Esophagus muscularis mucosa (tissue), 4 donors: ENCODE results near the gene HS6ST1.

Experiments
- CTCF ChIP-seq, 3 experiments: fragments of 200-600 bp in 2 of 3; fragments of 450-650 bp in 1 of 3; sonication (generic) in 2 of 3; IDR thresholded peaks; one replicate each; pipeline ENCODE4 v1.5.1; 2017 to 2019; ENCODE audit warnings: antibody characterized with exemption in 3 of 3, mild to moderate bottlenecking in 2 of 3, moderate library complexity in 1 of 3
- EP300 ChIP-seq: sonication (generic); formaldehyde crosslinking; IDR thresholded peaks from one replicate; pipeline ENCODE4 v1.6.1; 2017; ENCODE audit warnings: antibody characterized with exemption
- POLR2A ChIP-seq: fragments of 450-650 bp; IDR thresholded peaks from one replicate; pipeline ENCODE4 v1.6.1; 2017; ENCODE audit warnings: antibody characterized with exemption, moderate library complexity, mild to moderate bottlenecking, low read depth

- TF ChIP-seq CTCF (IDR thresholded peaks at IDR 0.05) (no peak), POLR2A (no peak), EP300 (no peak)
These were observed 38.9 kb downstream of the HS6ST1 start for GRCh38 chr2:128279786-128280157.
